GM12874 (cell line): ENCODE measurements around the gene ST8SIA1.

Experiments
- TF ChIP-seq, protein P1 (sequence below): IDR thresholded peaks from 2 replicates; pipeline ENCODE4 v1.5.1; 2011; ENCODE audit warnings: low read depth, mild to moderate bottlenecking, control low read depth, low read length, moderate library complexity; ENCODE audit not compliant: insufficient read depth

Gene ST8SIA1, protein sequence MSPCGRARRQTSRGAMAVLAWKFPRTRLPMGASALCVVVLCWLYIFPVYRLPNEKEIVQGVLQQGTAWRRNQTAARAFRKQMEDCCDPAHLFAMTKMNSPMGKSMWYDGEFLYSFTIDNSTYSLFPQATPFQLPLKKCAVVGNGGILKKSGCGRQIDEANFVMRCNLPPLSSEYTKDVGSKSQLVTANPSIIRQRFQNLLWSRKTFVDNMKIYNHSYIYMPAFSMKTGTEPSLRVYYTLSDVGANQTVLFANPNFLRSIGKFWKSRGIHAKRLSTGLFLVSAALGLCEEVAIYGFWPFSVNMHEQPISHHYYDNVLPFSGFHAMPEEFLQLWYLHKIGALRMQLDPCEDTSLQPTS

GRCh38 chr12:22334410-22335100 lies at the start of gene ST8SIA1:
TSS of gene ST8SIA1 (minus strand) at chr12:22334707. CDS start at chr12:22334232, 475 bp downstream.
- TF ChIP-seq, protein P1, sequence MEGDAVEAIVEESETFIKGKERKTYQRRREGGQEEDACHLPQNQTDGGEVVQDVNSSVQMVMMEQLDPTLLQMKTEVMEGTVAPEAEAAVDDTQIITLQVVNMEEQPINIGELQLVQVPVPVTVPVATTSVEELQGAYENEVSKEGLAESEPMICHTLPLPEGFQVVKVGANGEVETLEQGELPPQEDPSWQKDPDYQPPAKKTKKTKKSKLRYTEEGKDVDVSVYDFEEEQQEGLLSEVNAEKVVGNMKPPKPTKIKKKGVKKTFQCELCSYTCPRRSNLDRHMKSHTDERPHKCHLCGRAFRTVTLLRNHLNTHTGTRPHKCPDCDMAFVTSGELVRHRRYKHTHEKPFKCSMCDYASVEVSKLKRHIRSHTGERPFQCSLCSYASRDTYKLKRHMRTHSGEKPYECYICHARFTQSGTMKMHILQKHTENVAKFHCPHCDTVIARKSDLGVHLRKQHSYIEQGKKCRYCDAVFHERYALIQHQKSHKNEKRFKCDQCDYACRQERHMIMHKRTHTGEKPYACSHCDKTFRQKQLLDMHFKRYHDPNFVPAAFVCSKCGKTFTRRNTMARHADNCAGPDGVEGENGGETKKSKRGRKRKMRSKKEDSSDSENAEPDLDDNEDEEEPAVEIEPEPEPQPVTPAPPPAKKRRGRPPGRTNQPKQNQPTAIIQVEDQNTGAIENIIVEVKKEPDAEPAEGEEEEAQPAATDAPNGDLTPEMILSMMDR: no peak

DNA sequence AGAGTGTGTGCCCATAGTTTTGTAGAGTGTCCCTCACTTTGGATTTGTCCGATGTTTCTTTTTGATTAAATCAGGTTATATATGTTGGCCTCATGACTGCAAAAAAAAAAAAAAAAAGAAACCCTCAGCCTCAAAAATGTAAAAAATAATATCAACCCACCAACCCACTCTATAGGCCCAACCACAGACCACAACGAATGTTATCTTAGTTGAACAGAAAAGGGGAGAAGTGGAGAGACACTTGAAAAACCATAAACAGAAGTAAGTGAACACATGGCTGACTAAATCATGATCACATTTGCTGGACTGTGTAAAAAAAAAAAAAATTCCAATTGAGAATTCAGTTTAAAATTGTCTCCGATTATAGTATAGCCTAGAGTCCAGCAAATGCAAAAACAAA lies 45.5 kb upstream of the ST8SIA1 start:
- TF ChIP-seq, protein P1: no peak

- TF ChIP-seq, protein P1: no peak
These were observed 43.4 kb upstream of the ST8SIA1 start for GRCh38 chr12:22377731-22378496.

GRCh38 chr12:22374508-22374907 lies 40.0 kb upstream of the ST8SIA1 start:
- TF ChIP-seq, protein P1: no peak

GRCh38 chr12:22372277-22372837 lies 37.9 kb upstream of the ST8SIA1 start:
- TF ChIP-seq, protein P1: no peak

DNA sequence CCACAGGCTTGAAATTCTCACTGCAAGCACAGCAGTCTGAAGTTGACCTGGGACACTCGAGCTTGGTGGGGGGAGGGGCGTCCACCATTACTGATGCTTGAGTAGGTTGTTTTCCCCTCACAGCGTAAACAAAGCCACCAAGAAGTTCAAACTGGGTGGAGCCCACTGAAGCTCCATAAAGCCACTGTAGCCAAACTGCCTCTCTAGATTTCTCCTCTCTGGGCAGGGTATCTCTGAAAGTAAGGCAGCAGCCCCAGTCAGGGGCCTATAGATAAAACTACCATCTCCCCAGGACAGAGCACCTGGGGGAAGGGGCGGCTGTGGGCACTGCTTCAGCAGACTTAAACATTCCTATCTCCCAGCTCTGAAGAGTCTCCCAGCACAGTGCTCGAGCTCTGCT lies 31.7 kb upstream of the ST8SIA1 start:
- TF ChIP-seq, protein P1: no peak

DNA sequence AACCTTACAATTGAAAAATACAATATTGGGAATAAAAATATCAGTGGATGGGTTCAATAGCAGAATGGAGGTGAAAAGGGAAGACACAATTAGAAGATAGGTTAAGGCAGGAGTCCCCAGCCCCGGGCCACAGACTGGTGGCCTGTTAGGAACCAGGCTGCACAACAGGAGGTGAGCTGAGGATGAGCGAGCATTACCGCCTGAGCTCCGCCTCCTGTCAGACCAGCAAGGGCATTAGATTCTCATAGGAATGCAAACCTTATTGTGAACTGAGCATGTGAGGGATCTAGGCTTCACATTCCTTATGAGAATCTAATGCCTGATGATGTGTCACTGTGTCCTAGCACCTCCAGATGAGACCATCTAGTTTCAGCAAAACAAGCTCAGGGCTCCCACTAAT lies 27.3 kb upstream of the ST8SIA1 start:
- TF ChIP-seq, protein P1: no peak
